Vagina (tissue), 2 donors: ENCODE data around the gene PHTF2. TPM values are rescaled to one million over a fixed set of nuclear protein-coding genes. Genes with fewer than 3 reads are reported as not detected.

Experiments
- DNase-seq, 2 donors: peaks; one replicate each; pipeline ENCODE4 v3.0.0-alpha.2; 2017; ENCODE audit errors: extremely low spot score in 2 of 2
- H3K27ac ChIP-seq: fragments of 200-600 bp; sonication (generic); one replicate; pipeline ENCODE4 v1.5.1; 2019
- H3K27me3 ChIP-seq: fragments of 200-600 bp; sonication (generic); one replicate; pipeline ENCODE4 v1.5.1; 2019
- H3K36me3 ChIP-seq, 2 donors: fragments of 200-600 bp; sonication (generic); one replicate each; pipeline ENCODE4 v1.5.1; 2017 to 2019
- H3K4me1 ChIP-seq: fragments of 200-600 bp; sonication (generic); one replicate; pipeline ENCODE4 v1.5.1; 2019
- H3K4me3 ChIP-seq, 2 donors: fragments of 200-600 bp; sonication (generic); 1 replicate in 1 of 2; 2 replicates in 1 of 2; pipeline ENCODE4 v1.5.1; 2016 to 2019
- H3K9me3 ChIP-seq: fragments of 200-600 bp; sonication (generic); one replicate; pipeline ENCODE4 v1.5.1; 2019
- POLR2A ChIP-seq, 2 donors: fragments of 450-650 bp; IDR thresholded peaks; one replicate each; pipeline ENCODE4 v1.6.1; 2017; ENCODE audit warnings: antibody characterized with exemption in 2 of 2, mild to moderate bottlenecking in 2 of 2, moderate library complexity in 2 of 2
- POLR2AphosphoS5 ChIP-seq, 2 donors: sonication (generic); formaldehyde crosslinking; IDR thresholded peaks; one replicate each; pipeline ENCODE4 v1.9.0; 2017; ENCODE audit warnings: antibody characterized with exemption in 2 of 2, mild to moderate bottlenecking in 2 of 2, low read depth in 1 of 2; ENCODE audit not compliant: insufficient read depth in 1 of 2
- intact Hi-C: fragments of 100-400 bp; cut with DNase I; formaldehyde crosslinking; loops from one replicate; pipeline ENCODE4 v1.15.1; 2023
- total RNA-seq: library from RNA; depleted of rRNA; stranded (reverse); fragments of >200 nt; gene quantifications from one replicate; pipeline ENCODE4 v1.2.3, GENCODE V29; 2016
- TF ChIP-seq, protein P1 (sequence below), 3 experiments: fragments of 450-650 bp in 2 of 3; fragments of 200-600 bp in 1 of 3; sonication (generic) in 1 of 3; IDR thresholded peaks; one replicate each; pipeline ENCODE4 v1.5.1; 2017 to 2019; ENCODE audit warnings: antibody characterized with exemption in 3 of 3, mild to moderate bottlenecking in 2 of 3, moderate library complexity in 2 of 3

PHTF2 gene
- total RNA-seq, 1 donor from 2014 or later = 12.0 TPM

DNA sequence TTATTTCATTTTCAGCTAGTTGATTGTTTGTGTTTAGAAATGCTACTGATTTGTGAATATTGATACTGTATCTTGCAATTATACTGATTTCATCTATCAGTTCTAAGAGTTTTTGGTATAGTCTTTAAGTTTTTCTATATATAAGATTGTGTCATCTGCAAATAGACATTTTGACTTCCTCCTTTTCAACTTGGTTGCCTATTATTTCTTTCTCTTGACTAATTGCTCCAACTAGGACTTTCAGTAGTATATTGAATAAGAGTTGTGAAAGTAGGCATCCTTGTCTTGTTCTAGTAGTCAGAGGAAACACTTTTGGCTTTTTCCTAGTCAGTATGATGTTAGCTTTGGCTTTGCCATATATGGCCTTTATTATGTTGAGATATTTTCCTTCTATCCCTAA lies 20.4 kb downstream of the PHTF2 start:
- intact Hi-C loops = no loop called here
- TF ChIP-seq POLR2A (IDR thresholded peaks at IDR 0.05) = no peak
- TF ChIP-seq, protein P1, sequence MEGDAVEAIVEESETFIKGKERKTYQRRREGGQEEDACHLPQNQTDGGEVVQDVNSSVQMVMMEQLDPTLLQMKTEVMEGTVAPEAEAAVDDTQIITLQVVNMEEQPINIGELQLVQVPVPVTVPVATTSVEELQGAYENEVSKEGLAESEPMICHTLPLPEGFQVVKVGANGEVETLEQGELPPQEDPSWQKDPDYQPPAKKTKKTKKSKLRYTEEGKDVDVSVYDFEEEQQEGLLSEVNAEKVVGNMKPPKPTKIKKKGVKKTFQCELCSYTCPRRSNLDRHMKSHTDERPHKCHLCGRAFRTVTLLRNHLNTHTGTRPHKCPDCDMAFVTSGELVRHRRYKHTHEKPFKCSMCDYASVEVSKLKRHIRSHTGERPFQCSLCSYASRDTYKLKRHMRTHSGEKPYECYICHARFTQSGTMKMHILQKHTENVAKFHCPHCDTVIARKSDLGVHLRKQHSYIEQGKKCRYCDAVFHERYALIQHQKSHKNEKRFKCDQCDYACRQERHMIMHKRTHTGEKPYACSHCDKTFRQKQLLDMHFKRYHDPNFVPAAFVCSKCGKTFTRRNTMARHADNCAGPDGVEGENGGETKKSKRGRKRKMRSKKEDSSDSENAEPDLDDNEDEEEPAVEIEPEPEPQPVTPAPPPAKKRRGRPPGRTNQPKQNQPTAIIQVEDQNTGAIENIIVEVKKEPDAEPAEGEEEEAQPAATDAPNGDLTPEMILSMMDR (IDR thresholded peaks at IDR 0.05) = no peak
- no peak for TF ChIP-seq POLR2AphosphoS5 (IDR thresholded peaks at IDR 0.05; ENCODE audit: insufficient read depth in 1 of 2, low read depth in 1 of 2)
- no peak for DNase-seq
- H3K9me3 ChIP-seq = peaks cover 27% of the 10 kb centered on the region
- peaks cover 0 to 15% of the 10 kb centered on the region in 2 donors for H3K36me3 ChIP-seq
- H3K27me3 ChIP-seq = no peaks in the 10 kb centered on the region
- H3K27ac ChIP-seq = no peak overlapping the region
- H3K4me1 ChIP-seq = no peaks in the 10 kb centered on the region
- no peak overlapping the region for H3K4me3 ChIP-seq

DNA sequence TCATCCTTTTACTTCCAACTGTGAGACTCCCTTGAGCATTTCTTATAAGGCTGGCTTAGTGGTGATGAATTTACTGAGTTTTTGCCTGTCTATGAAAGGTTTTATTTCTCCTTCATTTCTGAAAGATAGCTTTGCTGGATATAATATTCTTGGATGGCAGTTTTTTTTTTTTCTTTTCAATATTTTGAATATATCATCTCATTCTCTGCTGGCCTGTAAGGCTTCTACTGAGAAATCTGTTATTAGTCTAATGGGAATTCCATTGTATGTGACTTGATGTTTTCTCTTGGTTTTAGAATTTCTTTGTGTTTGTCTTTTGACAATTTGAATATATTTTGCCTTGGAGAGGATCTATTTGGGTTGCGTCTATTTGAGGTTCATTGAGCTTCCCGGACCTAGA lies 22.4 kb downstream of the PHTF2 start:
- intact Hi-C loops = no loop called here
- Histone ChIP-seq H3K4me1 (no peaks in the 10 kb centered on the region), H3K36me3 (peaks cover 0 to 15% of the 10 kb centered on the region in 2 donors), H3K9me3 (peaks cover 32% of the 10 kb centered on the region), H3K4me3 (no peak overlapping the region), H3K27me3 (no peaks in the 10 kb centered on the region), H3K27ac (no peak overlapping the region)
- no peak for TF ChIP-seq POLR2A (IDR thresholded peaks at IDR 0.05)
- TF ChIP-seq, protein P1 (IDR thresholded peaks at IDR 0.05) = no peak
- no peak for TF ChIP-seq POLR2AphosphoS5 (IDR thresholded peaks at IDR 0.05; ENCODE audit: insufficient read depth in 1 of 2, low read depth in 1 of 2)
- no peak for DNase-seq

DNA sequence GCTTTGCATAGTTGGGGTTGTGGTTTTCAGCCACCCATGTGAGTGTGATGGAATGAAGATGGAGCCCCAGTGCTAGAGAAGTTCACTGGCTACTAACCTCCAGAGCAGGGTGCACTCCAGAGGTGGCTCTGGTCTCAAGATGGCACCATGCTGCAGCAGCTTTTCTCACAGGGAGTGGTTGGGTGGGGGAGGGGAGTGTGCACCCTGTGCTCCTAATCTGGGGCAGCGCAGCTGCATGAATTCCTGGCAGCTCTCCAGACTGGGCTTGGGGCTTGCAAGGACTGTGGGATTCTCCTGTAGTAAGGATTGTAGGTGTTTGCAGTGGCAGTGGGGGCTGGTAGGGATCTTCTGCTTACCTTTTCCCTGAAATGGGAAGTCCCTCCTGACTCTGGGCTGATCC lies 23.7 kb downstream of the PHTF2 start:
- no peak overlapping the region for H3K27ac ChIP-seq
- peaks cover 0 to 14% of the 10 kb centered on the region in 2 donors for H3K36me3 ChIP-seq
- H3K9me3 ChIP-seq = peaks cover 36% of the 10 kb centered on the region
- TF ChIP-seq, protein P1 (IDR thresholded peaks at IDR 0.05) = no peak
- TF ChIP-seq POLR2A (IDR thresholded peaks at IDR 0.05) (no peak), POLR2AphosphoS5 (IDR thresholded peaks at IDR 0.05; ENCODE audit: insufficient read depth in 1 of 2, low read depth in 1 of 2) (no peak)
- H3K4me1 ChIP-seq = peaks cover 1% of the 10 kb centered on the region
- intact Hi-C loops = no loop called here
- H3K27me3 ChIP-seq = no peaks in the 10 kb centered on the region
- DNase-seq = no peak
- H3K4me3 ChIP-seq = no peak overlapping the region

DNA sequence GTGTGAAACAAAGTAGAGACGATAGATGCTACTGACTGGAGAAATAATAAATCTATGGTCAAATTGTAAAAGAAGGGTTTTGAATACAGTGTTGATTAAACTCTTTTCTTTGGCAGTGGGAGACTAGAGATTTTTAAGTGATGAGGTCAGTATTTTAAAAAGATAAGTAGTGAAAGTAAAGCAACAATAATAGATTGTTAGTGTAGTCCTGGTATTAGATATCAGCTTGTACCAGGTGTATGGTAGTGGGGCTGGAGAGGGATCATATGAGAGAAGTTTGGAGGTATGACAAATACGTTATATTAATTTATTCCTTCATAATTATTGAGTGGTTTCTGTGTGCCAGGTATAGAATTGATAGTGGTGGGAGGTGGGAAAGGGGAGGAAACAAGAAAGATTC lies 25.2 kb downstream of the PHTF2 start:
- DNase-seq = no peak
- no peak overlapping the region for H3K27ac ChIP-seq
- intact Hi-C loops = no loop called here
- H3K36me3 ChIP-seq = peaks cover 0 to 11% of the 10 kb centered on the region in 2 donors
- TF ChIP-seq, protein P1 (IDR thresholded peaks at IDR 0.05) = no peak
- no peak for TF ChIP-seq POLR2AphosphoS5 (IDR thresholded peaks at IDR 0.05; ENCODE audit: insufficient read depth in 1 of 2, low read depth in 1 of 2)
- no peak for TF ChIP-seq POLR2A (IDR thresholded peaks at IDR 0.05)
- H3K9me3 ChIP-seq = peaks cover 31% of the 10 kb centered on the region
- peaks cover 9% of the 10 kb centered on the region for H3K4me1 ChIP-seq
- H3K4me3 ChIP-seq = no peak overlapping the region
- no peaks in the 10 kb centered on the region for H3K27me3 ChIP-seq

DNA sequence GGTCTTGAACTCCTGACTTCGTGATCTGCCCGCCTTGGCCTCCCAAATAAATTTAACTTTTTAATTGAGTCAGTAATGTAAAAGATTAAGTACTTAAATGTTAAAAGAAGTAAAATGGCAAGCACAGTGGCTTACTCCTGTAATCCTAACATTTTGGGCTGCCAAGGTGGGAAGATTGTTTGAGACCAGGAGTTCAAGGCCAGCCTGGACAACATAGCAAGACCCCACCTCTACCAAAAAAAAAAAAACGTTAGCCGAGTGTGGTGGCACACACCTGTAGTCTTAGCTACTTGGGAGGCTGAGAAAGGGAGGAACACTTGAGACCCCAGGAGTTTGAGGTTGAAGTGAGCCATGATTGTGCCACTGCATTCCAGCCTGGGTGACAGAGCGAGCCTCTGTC lies 26.1 kb downstream of the PHTF2 start:
- peaks cover 0 to 9% of the 10 kb centered on the region in 2 donors for H3K36me3 ChIP-seq
- no peak for TF ChIP-seq POLR2AphosphoS5 (IDR thresholded peaks at IDR 0.05; ENCODE audit: insufficient read depth in 1 of 2, low read depth in 1 of 2)
- TF ChIP-seq, protein P1 (IDR thresholded peaks at IDR 0.05) = no peak
- TF ChIP-seq POLR2A (IDR thresholded peaks at IDR 0.05) = no peak
- no peak overlapping the region for H3K27ac ChIP-seq
- H3K9me3 ChIP-seq = peaks cover 30% of the 10 kb centered on the region
- H3K4me1 ChIP-seq = peaks cover 9% of the 10 kb centered on the region
- intact Hi-C loops = no loop called here
- no peak for DNase-seq
- H3K4me3 ChIP-seq = no peak overlapping the region
- H3K27me3 ChIP-seq = no peaks in the 10 kb centered on the region
